NCI-H446 treated with DMSO at 0.1 percent for 48 hours (cell line): ENCODE measurements around the gene SMC1A.
"Not testable (repeated sequence)": the region's sequence is repeated elsewhere in the genome, so short reads cannot be mapped to it uniquely, and the experiment has no call there.

Source experiments
- DNase-seq: peaks from one replicate; lab custom pipeline; 2025; lab: John Stamatoyannopoulos, UW

Gene SMC1A

GRCh38 chrX:53422086-53422860, at the start of gene SMC1A:
Gene SMC1A, minus strand, starts transcription at chrX:53422654. Its CDS starts 54 bp downstream, at chrX:53422600.
- peak; percentile 92 for DNase-seq

- no peak for DNase-seq
Measured at GRCh38 chrX:53471346-53471745, 48.9 kb upstream of the SMC1A start.

DNA sequence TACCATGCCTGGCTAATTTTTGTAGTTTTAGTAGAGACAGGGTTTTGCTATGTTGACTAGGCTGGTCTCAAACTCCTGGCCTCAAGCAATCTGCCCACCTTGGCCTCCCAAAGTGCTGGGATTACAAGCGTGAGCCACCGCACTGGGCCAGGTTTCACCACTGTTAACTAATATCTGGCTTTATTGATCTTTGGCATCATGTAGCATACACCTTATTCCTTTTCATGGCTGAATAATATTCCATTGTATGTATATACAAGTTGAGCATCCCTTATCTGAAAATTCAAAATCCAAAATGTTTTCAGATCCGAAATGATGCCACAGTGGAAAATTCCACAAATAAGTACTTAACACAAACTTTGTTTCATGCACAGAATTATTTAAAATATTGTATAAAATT, 46.2 kb upstream of the SMC1A start:
- DNase-seq: not testable (repeated sequence)

- no peak for DNase-seq
Measured at GRCh38 chrX:53458082-53458481, 35.6 kb upstream of the SMC1A start.

GRCh38 chrX:53456254-53456653, 33.8 kb upstream of the SMC1A start:
- no peak for DNase-seq

GRCh38 chrX:53452812-53453211, 30.4 kb upstream of the SMC1A start:
- no peak for DNase-seq

GRCh38 chrX:53449632-53450031, 27.2 kb upstream of the SMC1A start:
- DNase-seq: no peak

- no peak for DNase-seq
Measured at GRCh38 chrX:53447441-53447840, 25.0 kb upstream of the SMC1A start.

DNA sequence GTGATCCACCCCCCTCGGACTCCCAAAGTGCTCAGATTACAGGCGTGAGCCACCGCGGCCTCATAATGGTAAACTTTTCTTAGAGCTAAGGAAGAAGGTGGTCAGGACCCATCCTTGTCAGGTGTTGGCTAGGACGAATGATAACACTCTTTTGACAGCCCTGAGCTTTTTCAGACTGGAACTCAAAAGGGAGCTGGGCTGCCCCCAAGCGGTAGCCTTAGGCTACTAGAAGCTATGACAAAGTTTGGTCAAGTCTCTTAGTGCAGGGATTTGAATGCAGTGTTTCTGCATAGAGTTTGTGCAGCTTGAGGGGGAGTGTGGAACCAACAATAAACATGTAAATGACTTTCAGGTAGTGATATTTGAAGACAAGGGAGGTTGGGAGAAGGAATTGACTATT, 23.5 kb upstream of the SMC1A start:
- no peak for DNase-seq

DNA sequence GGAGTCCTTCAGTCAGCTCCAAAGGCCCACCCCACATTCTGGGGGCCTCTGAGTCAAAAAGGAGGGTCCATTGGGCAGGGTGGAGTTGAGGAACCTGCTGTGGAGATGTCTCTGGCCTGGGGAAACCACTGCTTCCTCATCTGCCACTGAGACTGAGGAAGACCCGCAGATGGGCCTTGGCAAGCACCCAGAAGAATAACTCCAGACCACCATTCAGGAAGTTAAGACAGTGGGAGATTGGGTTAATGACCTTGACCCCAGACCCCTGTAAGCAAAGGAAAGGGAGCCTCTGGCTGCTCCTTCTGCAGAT, 19.8 kb upstream of the SMC1A start:
- DNase-seq: no peak

- DNase-seq: peak; percentile 51
Measured at GRCh38 chrX:53441531-53442321, 19.3 kb upstream of the SMC1A start.

DNA sequence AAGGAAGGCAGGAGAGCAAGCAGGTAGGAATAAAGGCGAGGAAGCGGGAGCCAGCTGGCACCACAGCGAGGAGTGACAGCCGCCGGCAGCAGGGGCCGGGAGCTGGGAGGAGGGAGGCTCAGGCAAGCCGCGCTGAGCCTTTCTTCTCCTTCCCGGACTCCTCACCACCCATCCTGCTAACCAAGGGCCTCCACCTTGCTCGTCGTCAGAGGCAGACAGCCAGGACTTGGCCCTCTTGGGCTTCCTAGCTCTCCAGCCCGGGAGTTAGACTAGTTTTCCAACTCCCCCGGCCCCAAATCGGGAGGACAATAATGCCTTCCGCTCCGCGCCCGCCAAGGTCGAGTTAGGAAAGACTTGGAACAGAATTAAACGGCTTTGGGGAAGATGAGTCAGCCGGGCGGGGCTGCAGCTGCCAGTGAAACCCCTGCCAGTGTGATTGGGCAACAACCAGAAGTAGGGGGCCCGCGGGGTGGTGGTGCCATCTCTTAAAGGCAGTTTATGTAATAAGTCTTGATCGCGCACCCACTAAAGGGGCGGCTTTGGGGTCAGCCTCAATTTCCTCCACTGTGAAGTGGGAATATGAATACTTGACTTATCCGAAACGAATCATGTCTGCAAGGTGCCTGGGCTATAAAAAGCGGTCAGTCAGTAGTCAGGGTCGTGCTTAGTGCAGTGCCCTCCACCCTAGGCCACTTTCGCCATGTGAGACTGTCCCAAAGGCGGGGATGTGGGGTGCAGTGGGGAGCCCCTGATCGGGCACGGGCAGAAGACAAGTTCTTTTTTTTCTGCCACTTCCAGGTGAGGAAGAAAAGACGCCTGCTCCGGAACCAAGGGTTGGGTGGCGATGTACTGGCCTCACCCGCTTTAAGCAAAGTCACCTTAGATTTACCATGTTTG, 18.4 kb upstream of the SMC1A start:
- DNase-seq: peak; percentile 48

DNA sequence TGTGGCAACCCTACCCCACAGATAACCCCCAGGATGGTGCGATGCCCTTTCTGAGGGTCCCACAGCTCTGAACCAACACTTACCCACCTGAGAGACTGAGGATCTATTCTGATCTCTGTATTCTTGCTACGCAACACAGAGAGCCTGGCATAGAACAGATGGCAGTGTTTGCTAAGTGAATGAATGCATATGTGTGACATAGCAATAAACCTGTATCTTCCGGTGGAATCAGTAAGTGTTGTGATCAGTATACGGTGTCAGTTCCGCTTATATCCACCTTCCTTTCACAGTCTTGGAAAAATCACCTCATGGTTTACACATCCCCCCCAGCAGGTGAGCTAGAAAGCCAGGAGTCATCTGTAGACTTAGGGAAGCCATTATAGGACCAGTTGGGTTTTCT, 17.6 kb upstream of the SMC1A start:
- DNase-seq: peak; percentile 27

GRCh38 chrX:53438832-53439230, 16.4 kb upstream of the SMC1A start:
- DNase-seq: no peak

GRCh38 chrX:53438174-53438831, 15.8 kb upstream of the SMC1A start:
- DNase-seq: no peak

- no peak for DNase-seq
Measured at GRCh38 chrX:53437206-53437605, 14.8 kb upstream of the SMC1A start.

DNA sequence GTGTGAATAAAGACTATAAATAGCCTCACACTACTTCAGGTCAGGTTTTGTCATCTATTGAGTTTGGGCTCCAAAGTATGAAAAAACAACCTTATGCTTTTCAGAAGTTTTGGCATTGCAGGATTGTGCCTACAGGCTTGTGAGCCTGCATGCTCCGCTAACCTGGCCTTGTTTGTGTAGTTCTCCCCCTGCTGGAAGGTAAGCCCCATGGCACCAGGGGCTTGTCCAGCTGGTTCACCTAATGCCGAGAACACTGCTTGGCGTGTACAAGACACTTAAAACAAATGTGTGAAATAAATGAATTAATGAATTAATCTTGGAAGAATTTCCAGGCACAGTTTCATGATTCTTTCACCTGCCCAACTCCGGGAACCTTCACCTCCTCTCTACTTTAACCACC, 13.5 kb upstream of the SMC1A start:
- peak; percentile 8 for DNase-seq

DNA sequence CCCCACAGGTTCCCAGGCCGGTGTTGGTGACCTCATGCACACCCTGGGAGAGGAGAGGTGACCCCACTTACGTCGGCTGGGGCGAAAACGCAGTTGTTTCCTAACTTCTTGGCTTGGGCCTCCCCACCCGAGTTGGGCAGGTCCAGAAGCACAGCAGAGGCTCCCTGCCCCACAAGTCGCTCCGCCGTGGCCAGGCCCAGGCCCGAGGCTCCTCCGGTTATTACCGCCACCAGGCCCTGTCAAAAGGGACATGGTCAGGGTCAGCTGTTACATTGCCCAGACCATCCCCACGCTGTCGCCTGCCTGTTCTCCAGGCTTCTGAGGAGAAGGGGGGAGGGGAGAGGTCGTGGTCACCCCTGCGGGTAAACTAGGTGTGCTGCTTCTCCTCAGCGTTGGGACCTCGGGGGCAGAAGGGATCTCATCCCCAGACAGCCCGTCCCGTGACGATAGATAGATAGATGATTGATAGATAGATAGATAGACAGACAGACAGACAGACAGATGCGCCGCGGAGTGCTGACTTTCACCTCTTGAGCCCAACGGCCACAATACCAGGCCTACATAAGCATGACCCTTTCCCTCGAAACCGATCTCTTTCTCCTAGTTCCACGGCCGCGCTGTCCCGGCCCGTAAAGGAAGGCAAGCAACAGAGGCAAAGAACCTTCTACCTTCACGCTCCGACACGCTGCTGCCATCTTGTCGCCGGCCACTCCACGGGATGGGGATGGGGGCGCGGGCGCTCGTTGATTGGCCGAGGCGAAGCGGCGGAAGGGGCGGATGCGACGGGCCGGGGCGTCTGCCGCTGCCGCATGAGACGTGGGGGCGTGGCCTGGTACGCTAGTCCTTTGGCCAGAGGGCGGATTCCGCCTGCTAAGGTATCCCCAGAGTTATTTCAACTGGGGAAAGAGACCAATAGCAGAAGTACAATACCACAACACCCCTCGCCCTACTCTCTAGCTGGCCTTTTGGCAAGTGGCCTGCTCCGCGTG, 11.5 kb upstream of the SMC1A start, which contains the start of gene HSD17B10:
Gene HSD17B10 (minus strand): TSS at position 720 of the 989 bp plus-strand sequence. CDS start 25 bp downstream, at position 695.
- peak; percentile 60 for DNase-seq

DNA sequence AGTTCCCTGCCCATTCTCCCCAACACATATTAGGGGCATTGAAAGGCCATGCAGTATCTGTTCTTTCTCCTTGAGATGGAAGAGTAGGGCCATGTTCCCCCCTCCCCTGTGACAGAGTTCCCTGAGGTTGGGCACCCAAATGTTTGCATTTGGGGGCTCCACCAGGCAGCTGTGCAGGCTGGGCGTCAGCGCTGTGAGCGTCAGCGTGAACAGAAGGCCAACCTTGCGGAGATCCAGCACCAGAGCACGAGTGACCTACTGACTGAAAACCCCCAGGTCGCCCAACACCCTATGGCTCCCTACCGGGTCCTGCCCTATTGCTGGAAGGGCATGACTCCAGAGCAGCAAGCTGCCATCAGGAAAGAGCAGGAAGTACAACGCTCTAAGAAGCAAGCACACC, 7.8 kb upstream of the SMC1A start:
- no peak for DNase-seq

DNA sequence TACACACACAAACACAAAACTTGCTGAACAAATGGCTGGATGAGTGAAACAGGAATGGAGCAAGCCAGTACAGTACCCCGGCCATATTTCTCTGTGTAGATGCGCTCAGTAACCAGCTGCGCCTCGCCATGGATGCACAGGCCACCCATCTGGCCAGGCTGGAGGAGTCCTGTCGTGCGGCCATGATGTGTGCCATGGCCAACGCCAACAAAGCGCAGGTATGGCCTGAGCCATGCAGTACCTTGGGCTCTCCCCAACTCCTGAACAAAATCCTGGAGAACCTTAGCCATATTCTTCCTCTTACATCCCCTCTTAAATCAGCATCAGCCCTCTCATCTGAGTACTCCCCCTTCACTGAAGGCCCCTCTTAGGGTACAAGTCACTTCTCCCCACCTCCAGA, 7.3 kb upstream of the SMC1A start:
- no peak for DNase-seq
